ENCODE measurements around the gene PI4KA.
"Not testable (repeated sequence)": the region's sequence is repeated elsewhere in the genome, so short reads cannot be mapped to it uniquely, and the experiment has no call there.

PI4KA gene

DNA sequence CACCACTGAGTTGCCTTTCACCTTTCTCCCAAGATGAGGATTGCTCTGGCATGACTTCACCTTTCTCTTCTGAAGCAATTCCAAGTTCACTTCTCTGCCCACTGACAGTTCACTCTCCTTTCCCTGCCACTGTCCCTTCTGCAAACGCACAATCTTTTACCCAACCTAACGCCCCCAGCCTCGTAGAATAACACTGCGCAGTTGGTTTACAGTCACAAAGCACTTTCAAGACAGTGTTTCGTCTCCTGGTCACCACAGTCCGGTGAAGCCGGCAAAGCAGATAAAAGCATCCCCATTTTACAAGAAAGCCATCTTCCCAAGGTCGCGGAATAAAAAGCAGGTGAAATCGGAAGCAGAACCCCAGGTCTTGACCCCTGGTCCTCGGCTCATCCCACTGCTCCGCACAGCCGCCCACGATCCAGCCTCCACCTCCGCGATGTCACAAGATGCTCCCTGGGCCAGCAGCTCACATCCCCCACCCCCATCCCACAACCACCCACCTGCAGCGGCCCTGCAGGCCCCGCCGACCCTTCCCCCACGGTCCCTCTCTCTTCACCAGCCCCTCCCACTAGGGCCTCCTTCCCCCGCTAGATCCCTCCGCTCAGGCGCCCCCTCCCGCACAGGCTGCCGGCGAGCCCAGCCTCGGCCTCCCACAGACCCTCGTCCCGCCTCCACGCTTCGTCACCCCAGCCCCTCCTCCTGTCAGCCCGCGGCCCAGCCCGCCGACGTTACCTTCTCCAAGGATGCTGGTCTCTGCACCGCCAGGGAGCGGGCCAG, 585 bp downstream of the PI4KA start:
- DNase-seq, result peak; percentile 85
- in situ Hi-C loops (cut with MboI; ENCODE audit: low pct_unique_long_range_greater_than_20kb, low sequenced_read_pairs), result no loop called here

DNA sequence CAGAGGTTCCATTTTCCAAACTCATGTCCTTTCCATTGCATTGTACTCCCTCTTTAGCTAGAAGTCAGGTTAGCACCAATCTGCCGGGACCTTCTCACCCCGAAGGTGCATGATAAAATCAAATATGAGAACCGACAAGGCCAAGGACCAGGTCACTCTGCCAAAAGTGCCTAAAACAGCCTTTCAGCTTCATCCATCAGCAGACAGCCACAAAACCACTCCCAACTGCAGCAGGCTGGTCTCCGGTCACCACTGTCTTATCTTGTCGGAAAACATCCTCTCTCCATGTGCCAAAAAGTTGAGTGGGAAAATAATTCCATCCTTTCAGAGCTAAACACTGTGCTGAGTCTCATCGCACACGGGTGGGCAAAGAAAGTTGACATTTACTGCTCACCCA, 1.4 kb downstream of the PI4KA start:
- DNase-seq, result no peak
- in situ Hi-C loops (cut with MboI; ENCODE audit: low pct_unique_long_range_greater_than_20kb, low sequenced_read_pairs), result no loop called here

DNA sequence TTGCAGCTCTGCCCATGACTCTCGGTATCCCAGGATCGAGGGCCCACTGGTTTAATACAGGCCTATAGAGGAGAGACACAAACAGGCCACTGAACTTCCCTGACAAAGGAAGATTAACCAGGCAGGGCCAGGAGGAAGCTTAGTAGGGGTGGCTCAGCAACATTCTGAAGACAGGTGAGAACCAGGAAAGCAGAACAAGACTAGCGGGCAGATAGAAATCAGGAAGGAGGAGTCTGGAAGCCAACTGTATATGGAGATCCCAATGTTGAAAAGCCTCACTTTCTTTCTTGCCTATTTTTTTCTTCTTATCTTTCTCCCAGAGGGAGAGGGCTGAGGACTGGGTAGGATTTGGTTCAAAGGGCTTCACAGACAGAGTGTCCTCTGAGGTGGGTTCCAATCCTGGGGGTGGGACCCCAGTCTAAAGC, 5.4 kb downstream of the PI4KA start:
- no peak for DNase-seq
- in situ Hi-C loops (cut with MboI; ENCODE audit: low pct_unique_long_range_greater_than_20kb, low sequenced_read_pairs), result no loop called here

DNA sequence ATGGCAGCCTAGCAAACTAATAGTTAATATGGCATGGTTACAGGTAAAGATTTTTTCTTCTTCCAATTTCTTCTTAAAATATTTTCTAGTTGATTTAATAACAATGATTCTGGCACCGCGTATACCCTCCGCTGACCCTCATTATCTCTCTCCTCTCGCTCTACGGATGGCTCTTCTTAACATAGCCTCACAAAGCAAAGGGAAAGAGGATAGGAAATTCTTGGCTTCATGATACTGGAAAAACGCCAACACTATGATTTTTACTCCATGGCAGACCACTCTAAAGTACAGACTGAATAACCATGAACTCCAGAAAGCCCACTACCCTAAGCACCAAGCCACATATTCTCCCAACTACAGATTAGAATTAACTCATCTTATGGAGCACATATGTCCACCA, 6.1 kb downstream of the PI4KA start:
- in situ Hi-C loops (cut with MboI; ENCODE audit: low pct_unique_long_range_greater_than_20kb, low sequenced_read_pairs), result no loop called here
- DNase-seq, result no peak

DNA sequence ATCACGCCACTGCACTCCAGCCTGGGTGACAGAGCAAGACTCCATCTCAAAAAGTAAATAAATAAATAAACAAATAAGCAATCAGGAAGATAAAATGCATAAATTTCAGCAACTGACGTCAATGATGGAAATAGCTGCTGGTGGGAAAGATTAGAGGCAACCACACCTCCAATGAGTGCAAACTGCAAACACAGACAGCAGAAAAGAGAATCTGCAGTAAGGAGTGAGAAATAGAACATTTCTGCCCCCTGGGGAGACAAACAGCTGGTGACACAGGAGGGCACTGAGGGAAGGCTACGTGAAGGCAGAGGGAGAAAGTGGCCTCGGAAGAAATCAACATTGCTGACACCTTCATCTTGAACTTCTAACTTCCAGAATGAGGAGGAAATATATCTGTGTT, 6.5 kb downstream of the PI4KA start:
- in situ Hi-C loops (cut with MboI; ENCODE audit: low pct_unique_long_range_greater_than_20kb, low sequenced_read_pairs), result no loop called here
- no peak for DNase-seq

DNA sequence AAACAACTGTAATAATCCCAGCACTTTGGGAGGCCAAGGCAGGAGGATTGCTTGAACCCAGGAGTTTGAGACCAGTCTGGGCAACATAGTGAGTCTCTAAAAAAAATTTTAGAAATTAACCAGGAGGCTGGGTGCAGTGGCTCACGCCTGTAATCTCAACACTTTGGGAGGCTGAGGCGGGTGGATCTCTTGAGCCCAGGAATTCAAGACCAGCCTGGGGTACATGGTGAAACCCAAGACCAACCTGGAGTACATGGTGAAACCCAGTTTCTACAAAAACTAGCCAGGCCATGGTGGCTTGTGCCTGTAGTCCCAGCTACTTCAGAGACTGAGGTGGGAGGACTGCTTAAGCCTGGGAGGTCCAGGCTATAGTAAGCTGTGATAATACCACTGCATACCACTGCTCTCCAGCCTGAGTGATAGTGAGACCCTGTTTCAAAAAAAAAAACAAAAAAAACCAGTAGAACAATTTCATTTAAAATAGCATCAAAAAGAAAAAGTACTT, 11.2 kb downstream of the PI4KA start:
- in situ Hi-C loops (cut with MboI; ENCODE audit: low pct_unique_long_range_greater_than_20kb, low sequenced_read_pairs), result no loop called here

DNA sequence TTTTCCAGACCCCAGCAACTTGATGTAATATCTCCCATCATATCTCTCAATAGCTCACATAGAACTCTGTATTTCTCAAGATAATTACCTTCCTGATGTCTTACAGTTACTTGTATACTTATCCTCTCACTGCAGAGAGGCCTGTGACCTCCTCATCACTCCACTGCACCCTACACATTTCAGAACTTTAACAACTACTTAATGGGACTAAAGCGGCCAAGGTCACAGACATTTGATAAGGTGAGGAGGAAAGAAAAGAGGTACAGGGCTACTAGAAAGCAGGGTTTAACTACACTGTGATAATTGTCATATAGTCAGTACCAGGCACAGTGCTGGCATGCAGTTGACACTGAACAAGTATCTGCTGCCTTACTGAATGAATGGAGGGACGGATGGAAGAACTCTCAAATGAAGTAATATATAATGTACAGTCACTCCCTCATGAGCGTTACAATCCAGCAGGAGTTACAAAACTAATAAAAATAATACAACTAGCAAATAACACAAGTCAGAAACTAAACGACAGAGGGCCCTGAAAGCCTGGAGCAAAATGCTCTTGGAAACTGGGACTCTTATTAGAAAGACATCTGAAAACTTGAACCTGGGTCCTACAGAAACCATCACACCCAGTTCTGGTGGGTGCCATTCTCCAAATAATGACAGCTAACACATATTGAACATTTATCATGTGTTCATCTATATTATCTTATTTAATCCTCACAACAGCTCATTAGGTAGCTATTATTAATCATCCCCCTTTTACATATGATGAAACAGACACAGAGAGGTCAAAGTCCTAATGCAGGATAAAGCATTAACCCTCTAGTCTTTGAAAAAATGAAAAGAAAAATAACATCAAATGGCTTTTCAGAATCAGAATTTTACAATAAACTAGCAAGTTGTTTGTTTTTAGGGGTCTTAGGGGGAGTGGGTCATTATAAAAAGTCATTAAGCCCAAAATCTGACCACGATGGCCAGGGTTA, 14.3 kb downstream of the PI4KA start:
- no peak for DNase-seq
- in situ Hi-C loops (cut with MboI; ENCODE audit: low pct_unique_long_range_greater_than_20kb, low sequenced_read_pairs), result no loop called here

More for the DNA sequence above, 11.2 kb downstream of the PI4KA start:
- DNase-seq, result no peak

DNA sequence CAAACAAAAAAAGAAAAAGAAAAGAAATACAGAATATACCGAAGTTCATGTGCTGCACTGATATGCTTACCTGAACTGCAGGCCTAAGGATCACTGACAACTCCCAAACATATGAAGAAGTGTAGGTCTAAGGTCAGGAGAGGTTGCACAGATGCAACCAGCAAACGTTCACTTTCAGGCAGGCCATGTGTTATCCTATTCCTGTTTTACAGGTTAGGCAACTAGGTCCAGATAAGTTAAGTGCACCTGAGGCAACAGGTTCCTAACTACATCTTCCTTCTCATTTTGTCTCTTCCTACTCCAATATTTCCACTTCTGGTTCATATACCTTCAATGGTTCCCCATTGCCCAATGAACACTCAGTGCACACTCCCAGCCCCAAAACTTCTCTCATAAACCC, 15.1 kb downstream of the PI4KA start:
- in situ Hi-C loops (cut with MboI; ENCODE audit: low pct_unique_long_range_greater_than_20kb, low sequenced_read_pairs), result no loop called here
- no peak for DNase-seq

DNA sequence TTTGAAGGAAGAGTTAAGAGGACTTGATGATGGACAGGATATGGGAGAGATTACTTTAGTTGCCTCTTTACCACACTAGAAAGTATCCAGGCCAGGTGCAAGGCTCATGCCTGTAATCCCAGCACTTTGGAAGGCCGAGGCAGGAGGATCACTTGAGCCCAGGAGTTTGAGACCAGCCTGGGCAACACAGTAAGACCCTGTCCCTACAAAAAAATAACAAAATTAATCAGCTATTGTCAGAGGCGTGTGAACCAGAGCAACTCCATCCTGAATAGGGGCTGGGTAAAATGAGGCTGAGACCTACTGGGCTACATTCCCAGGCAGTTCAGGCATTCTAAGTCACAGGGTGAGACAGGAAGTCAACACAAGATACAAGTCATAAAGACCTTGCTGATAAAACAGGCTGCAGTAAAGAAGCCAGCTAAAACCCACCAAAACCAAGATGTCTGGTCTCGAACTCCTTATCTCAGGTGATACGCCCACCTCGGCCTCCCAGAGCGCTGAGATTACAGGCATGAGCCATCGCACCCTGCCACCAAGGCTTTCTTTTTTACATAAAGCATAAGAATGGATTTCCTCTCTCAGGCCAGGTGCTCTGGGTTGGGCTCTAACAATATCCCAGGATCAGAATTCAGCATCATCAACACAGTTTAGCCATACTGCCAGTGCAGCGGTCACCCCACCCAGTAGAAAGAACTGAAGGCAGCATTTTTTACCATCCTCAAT, 17.8 kb downstream of the PI4KA start:
- DNase-seq, result no peak
- in situ Hi-C loops (cut with MboI; ENCODE audit: low pct_unique_long_range_greater_than_20kb, low sequenced_read_pairs), result no loop called here

DNA sequence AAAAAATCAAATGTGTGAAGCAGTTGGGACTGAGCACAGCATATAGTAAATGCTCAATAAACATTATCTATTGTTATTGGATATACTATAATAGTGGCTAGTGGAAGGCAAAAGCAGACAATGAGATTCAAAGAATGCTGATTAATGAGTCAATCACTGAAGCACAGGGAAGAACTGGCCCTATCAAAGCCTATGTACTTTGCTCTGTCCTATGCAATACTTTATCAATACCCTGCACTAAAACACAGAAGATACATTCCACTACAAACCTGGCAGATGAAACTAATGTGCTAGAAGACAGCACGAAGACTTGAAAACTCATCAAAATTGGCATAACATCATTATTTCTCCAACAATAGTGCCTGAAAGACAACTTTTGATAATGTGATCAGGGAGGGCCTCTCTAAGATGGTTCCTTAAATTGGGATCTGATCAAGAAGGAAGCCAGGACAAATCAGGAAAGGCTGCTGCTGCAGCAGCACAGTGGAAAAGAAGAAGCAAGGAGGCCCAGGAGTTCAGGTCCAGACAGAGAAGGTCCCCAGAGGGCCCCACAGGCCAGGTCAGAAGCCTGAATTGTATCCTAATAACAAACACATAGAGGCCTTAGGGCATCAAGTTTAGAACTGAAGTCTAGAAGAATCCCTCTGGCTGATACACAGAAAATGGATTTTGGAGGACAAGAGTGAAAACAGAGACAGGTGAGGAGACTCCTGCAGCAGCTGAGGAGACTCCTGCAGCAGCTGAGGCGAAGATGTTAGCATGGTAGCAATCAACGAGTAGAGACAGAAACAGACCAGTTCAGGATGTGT, 18.6 kb downstream of the PI4KA start:
- in situ Hi-C loops (cut with MboI; ENCODE audit: low pct_unique_long_range_greater_than_20kb, low sequenced_read_pairs), result no loop called here

DNA sequence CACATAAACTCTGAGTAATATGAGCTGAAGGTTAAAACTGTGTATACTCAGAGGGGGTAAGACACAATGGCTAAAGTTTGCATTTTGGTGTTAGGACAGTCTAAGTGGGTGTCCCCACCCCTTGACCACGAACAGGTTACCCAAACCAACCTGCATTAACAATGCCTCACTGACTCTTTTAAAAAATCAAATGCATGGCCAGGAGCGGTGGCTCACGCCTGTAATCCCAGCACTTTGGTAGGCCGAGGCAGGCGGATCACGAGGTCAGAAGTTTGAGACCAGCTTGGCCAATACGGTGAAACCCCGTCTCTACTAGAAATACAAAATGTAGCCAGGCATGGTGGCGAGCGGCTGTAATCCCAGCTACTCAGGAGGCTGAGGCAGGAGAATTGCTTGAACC, 19.3 kb downstream of the PI4KA start:
- in situ Hi-C loops (cut with MboI; ENCODE audit: low pct_unique_long_range_greater_than_20kb, low sequenced_read_pairs); DNase-seq: not testable (repeated sequence)

More for the DNA sequence above, 18.6 kb downstream of the PI4KA start:
- DNase-seq, result no peak

DNA sequence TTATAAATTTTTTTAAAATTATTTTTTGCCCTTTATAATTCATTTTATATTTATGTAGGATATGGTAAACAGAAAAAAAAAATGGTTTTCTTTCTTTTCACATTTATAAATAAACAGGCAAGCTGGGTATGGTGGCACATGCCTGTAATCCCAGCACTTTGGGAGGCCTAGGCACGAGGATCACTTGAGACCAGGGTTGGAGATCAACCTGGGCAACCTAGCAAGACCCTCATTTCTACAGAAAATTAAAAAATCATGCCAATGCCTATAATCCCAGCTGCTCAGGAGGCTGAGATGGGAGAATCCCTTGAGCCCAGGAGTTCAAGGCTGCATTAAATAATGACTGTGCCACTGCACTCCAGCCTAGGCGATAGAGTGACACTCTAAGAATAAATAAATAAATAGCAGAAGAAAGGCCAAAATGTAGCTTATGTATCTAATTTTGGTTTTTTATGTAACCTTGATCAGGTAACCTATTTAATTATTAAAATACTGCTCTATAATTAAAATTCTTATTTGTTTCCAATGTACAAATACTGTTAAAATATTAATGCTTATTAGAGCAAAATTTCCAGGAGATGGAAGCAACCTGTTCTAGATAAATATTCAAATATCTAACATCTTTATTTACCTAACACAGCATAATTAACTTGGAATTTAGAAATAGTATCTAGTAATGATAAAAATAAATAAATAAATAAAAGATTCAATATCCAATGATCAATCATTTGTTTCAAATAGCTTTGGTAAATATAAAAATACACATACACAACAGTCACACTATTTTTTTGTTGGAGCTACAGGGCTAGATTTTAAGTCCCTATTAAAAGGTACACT, 21.4 kb downstream of the PI4KA start:
- no peak for DNase-seq
- in situ Hi-C loops (cut with MboI; ENCODE audit: low pct_unique_long_range_greater_than_20kb, low sequenced_read_pairs), result no loop called here

DNA sequence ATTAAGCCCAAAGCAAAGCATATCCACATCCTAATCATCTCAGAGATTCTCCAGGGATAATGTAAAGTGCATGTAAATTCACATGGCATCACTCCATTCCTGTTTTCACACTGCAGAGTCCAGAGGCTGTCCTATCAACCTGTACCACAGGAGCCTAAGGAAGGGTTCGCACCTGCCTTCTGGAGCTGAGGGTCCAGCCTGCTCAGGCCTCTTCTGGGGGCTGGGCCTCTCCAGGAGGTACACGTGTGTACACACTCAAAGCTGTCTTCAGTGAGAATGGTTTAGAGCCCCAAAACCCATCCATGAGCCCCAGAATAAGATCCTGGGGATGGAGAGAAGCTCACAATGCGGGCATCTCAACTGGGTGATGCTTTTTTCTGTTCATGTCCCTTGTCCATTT, 23.9 kb downstream of the PI4KA start:
- in situ Hi-C loops (cut with MboI; ENCODE audit: low pct_unique_long_range_greater_than_20kb, low sequenced_read_pairs), result no loop called here

DNA sequence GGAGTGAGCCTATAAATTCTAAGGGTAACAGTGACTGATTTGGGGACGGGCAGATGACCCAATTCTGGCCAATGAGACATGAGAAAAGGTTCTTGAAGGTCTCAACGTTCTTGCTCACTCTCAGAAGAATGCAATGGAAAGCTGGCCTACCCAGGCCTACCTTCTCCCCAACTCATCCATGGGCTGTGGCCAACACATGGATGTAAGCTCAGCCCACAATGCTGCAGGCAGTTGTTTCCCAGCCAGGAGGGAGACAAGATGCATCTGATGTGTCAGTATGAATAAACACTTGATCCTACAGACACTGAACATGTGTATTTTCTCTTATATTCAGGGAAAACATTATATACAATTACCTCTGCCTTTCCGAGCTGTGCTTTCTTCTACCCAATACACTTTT, 24.4 kb downstream of the PI4KA start:
- in situ Hi-C loops (cut with MboI; ENCODE audit: low pct_unique_long_range_greater_than_20kb, low sequenced_read_pairs), result no loop called here
- no peak for DNase-seq

More for the DNA sequence above, 23.9 kb downstream of the PI4KA start:
- no peak for DNase-seq

DNA sequence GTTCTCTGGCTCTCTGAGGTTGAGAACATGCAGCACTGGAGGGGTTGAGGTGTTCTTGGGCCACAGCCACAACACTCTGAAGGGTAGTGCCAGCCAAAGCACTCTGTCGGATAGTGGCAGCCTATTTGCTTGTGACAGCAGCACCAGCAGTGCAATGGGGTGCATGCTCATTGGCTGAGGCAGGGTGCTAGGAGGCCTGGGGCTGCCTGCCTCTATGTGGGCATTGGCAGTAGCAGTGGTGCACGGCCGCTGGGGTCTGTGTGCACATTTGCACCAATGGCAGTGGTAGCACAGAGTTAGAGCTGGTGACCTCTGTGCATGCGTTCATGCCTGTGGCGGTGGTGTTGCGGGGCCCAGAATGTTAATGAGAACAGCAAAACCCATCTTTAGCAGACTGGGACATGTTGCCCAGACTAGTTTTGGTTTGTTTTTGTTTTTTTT, 25.4 kb downstream of the PI4KA start:
- no peak for DNase-seq
- in situ Hi-C loops (cut with MboI; ENCODE audit: low pct_unique_long_range_greater_than_20kb, low sequenced_read_pairs), result no loop called here

DNA sequence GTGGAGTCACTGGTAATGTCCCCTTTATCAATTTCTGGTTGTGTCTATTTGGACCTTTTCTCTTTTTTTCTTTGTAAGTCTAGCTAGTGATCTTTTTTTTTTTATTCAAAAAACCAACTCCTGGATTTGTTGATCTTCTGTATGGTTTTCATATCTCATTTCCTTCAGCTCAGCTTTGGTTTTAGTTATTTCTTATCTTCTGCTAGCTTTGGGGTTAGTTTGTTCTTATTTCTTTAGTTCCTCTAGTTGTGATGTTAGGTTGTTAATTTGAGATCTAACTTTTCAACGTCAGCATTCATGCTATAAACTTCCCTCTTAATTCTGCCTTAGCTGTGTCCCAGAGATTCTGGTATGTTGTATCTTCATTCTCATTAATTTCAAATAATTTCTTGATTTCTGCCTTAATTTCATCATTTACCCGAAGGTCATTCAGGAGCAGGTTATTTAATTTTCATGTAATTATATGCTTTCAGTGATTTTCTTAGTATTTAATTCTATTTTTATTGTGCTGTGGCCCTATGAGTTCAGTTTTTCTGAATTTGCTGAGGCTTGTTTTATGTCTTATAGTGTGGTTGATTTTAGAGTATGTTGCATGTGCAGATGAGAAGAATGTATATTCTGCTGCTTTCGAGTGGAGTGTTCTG, 29.0 kb downstream of the PI4KA start:
- no peak for DNase-seq
- in situ Hi-C loops (cut with MboI; ENCODE audit: low pct_unique_long_range_greater_than_20kb, low sequenced_read_pairs), result no loop called here
